H1 (cell line): ENCODE data around the gene PCTP. TPM values are rescaled to one million over a fixed set of nuclear protein-coding genes. Genes with fewer than 3 reads are reported as not detected.

Experiments
- CTCF ChIA-PET: fragments of 300-600 bp; sonication (Branson Sonifier 250); formaldehyde crosslinking; loops from one replicate; lab custom pipeline; 2021; ENCODE audit not compliant: partially characterized antibody; lab: Charles Lee
- POLR2A ChIA-PET: fragments of 300-600 bp; sonication (Branson Sonifier 250); formaldehyde crosslinking; loops from one replicate; lab custom pipeline; 2021; ENCODE audit warnings: inconsistent platforms; ENCODE audit not compliant: partially characterized antibody; lab: Charles Lee
- DNase-seq, 2 experiments: peaks; one replicate each; pipeline versions ENCODE4 v3.0.0 to v3.0.0-alpha.2; 2010 to 2022; ENCODE audit warnings: low spot score in 2 of 2, low read depth in 1 of 2, mixed read lengths in 1 of 2
- FAIRE-seq: peaks from 2 replicates; lab custom pipeline; 2011; peaks lifted over from hg19 to GRCh38; lab: Jason Lieb, UNC
- H2AFZ ChIP-seq: 2 replicates; pipeline ENCODE4 v1.8.1; 2012; ENCODE audit warnings: low read length, inconsistent platforms
- H2AK5ac ChIP-seq: 2 replicates; pipeline ENCODE4 v1.6.1; 2013; ENCODE audit warnings: low read depth, low read length
- H2BK120ac ChIP-seq: replicated peaks from 2 replicates; pipeline ENCODE3; 2013; ENCODE audit warnings: low read depth, low read length, inconsistent platforms
- H2BK12ac ChIP-seq: 2 replicates; pipeline ENCODE4 v1.6.1; 2013; ENCODE audit warnings: low read depth, low read length
- H2BK15ac ChIP-seq: 2 replicates; pipeline ENCODE4 v1.6.1; 2013; ENCODE audit warnings: low read length
- H2BK20ac ChIP-seq: 2 replicates; pipeline ENCODE4 v1.6.1; 2013; ENCODE audit warnings: low read length
- H2BK5ac ChIP-seq: 2 replicates; pipeline ENCODE4 v1.6.1; 2013; ENCODE audit warnings: low read depth, low read length
- H3K14ac ChIP-seq: 2 replicates; pipeline ENCODE4 v1.6.1; 2013; ENCODE audit warnings: inconsistent platforms; ENCODE audit not compliant: insufficient read length
- H3K18ac ChIP-seq: 2 replicates; pipeline ENCODE4 v1.6.1; 2013; ENCODE audit warnings: low read length; ENCODE audit errors: extremely low read depth
- H3K23ac ChIP-seq: 2 replicates; pipeline ENCODE4 v1.6.1; 2013; ENCODE audit warnings: inconsistent platforms; ENCODE audit not compliant: insufficient read length
- H3K23me2 ChIP-seq: 2 replicates; pipeline ENCODE4 v1.6.1; 2013; ENCODE audit warnings: low read depth, low read length
- H3K27ac ChIP-seq: 2 replicates; pipeline ENCODE4 v1.6.1; 2011; ENCODE audit warnings: low read depth, low read length, inconsistent platforms
- H3K27me3 ChIP-seq, 4 experiments: replicated peaks in 1 of 4; 1 replicate in 1 of 4; 2 replicates in 3 of 4; pipeline versions ENCODE4 v1.6.1 to v1.8.1; 2011 to 2013; ENCODE audit warnings: low read length in 3 of 4, mild to moderate bottlenecking in 3 of 4, inconsistent platforms in 2 of 4, mixed read lengths in 2 of 4, moderate library complexity in 1 of 4; ENCODE audit not compliant: control insufficient read depth in 3 of 4, insufficient read depth in 3 of 4; ENCODE audit errors: extremely low read depth in 1 of 4
- H3K36me3 ChIP-seq, 4 experiments: 2 replicates each; pipeline versions ENCODE4 v1.6.1 to v1.8.1; 2011 to 2013; ENCODE audit warnings: mild to moderate bottlenecking in 4 of 4, low read length in 3 of 4, moderate library complexity in 2 of 4, control low read depth in 1 of 4, inconsistent platforms in 1 of 4; ENCODE audit not compliant: insufficient read depth in 4 of 4, control insufficient read depth in 2 of 4
- H3K4ac ChIP-seq: replicated peaks from 2 replicates; pipeline ENCODE3; 2013; ENCODE audit warnings: low read length, low read depth, mixed read lengths, inconsistent platforms; ENCODE audit not compliant: insufficient read length
- H3K4me1 ChIP-seq, 4 experiments: replicated peaks in 1 of 4; 1 replicate in 1 of 4; 2 replicates in 3 of 4; pipeline versions ENCODE4 v1.6.1 to v1.8.1; 2011 to 2013; ENCODE audit warnings: low read length in 3 of 4, inconsistent platforms in 2 of 4, mixed read lengths in 1 of 4; ENCODE audit not compliant: insufficient read depth in 4 of 4, control insufficient read depth in 3 of 4
- H3K4me2 ChIP-seq, 2 experiments: 2 replicates each; pipeline versions ENCODE4 v1.6.1 to v1.8.1; 2011 to 2013; ENCODE audit warnings: low read depth in 2 of 2, low read length in 2 of 2, control low read depth in 1 of 2, inconsistent platforms in 1 of 2, mild to moderate bottlenecking in 1 of 2; ENCODE audit not compliant: insufficient read depth in 1 of 2
- H3K4me3 ChIP-seq, 4 experiments: fragments of 200-600, 300-600 bp in 1 of 4; sonication (generic), shearing (Covaris generic), sonication (Bioruptor Twin) in 1 of 4; 2 replicates each; pipeline versions ENCODE4 v1.5.1 to v1.8.1; 2011 to 2016; ENCODE audit warnings: low read length in 4 of 4, low read depth in 3 of 4, control low read depth in 2 of 4, inconsistent platforms in 2 of 4, mild to moderate bottlenecking in 2 of 4, mixed read lengths in 1 of 4, moderate library complexity in 1 of 4; ENCODE audit not compliant: insufficient read depth in 2 of 4; ENCODE audit errors: extremely low read depth in 1 of 4
- H3K56ac ChIP-seq: replicated peaks from 2 replicates; pipeline ENCODE3; 2013; ENCODE audit warnings: low read depth, mild to moderate bottlenecking, mixed read lengths, low read length, inconsistent platforms; ENCODE audit not compliant: insufficient read length
- H3K79me1 ChIP-seq: 2 replicates; pipeline ENCODE4 v1.6.1; 2013; ENCODE audit warnings: low read depth, low read length, control low read depth
- H3K79me2 ChIP-seq, 2 experiments: 2 replicates each; pipeline versions ENCODE4 v1.6.1 to v1.8.1; 2012 to 2013; ENCODE audit warnings: low read length in 2 of 2, mild to moderate bottlenecking in 2 of 2, inconsistent platforms in 1 of 2; ENCODE audit not compliant: insufficient read depth in 2 of 2, control insufficient read depth in 1 of 2
- H3K9ac ChIP-seq, 4 experiments: replicated peaks in 1 of 4; 1 replicate in 1 of 4; 2 replicates in 3 of 4; pipeline versions ENCODE4 v1.6.1 to v1.8.1; 2011 to 2013; ENCODE audit warnings: low read depth in 3 of 4, low read length in 3 of 4, control low read depth in 2 of 4, mild to moderate bottlenecking in 2 of 4, moderate library complexity in 2 of 4, inconsistent platforms in 1 of 4; ENCODE audit errors: extremely low read depth in 1 of 4
- H3K9me3 ChIP-seq, 2 experiments: 2 replicates each; pipeline versions ENCODE4 v1.6.1 to v1.8.1; 2012 to 2013; ENCODE audit warnings: mild to moderate bottlenecking in 2 of 2, moderate library complexity in 2 of 2, control low read depth in 1 of 2, inconsistent platforms in 1 of 2, low read depth in 1 of 2, low read length in 1 of 2, mixed read lengths in 1 of 2; ENCODE audit not compliant: insufficient read depth in 2 of 2
- H4K20me1 ChIP-seq, 2 experiments: replicated peaks in 1 of 2; 2 replicates each; pipeline versions ENCODE3 to v1.8.1; 2011 to 2013; ENCODE audit warnings: inconsistent platforms in 2 of 2, low read length in 2 of 2, mild to moderate bottlenecking in 1 of 2; ENCODE audit not compliant: insufficient read depth in 2 of 2, control insufficient read depth in 1 of 2
- H4K5ac ChIP-seq: 2 replicates; pipeline ENCODE4 v1.6.1; 2013; ENCODE audit warnings: low read length, low read depth, mixed read lengths, inconsistent platforms; ENCODE audit not compliant: insufficient read length
- H4K8ac ChIP-seq: 2 replicates; pipeline ENCODE4 v1.8.0; 2013; ENCODE audit warnings: mild to moderate bottlenecking, moderate library complexity, low read length, inconsistent platforms; ENCODE audit not compliant: insufficient read depth; ENCODE audit errors: extremely low read depth
- H4K91ac ChIP-seq: replicated peaks from 2 replicates; pipeline ENCODE3; 2013; ENCODE audit warnings: low read length, mixed read lengths, inconsistent platforms; ENCODE audit not compliant: insufficient read length
- BACH1 ChIP-seq: IDR thresholded peaks from 2 replicates; pipeline ENCODE4 v1.6.1; 2012; ENCODE audit warnings: low read length, improper control_type of control experiment
- CBX8 ChIP-seq: fragments of 300-800, 300-1000 bp; sonication (generic); IDR thresholded peaks from 2 replicates; pipeline ENCODE4 v1.7.1; 2016; ENCODE audit warnings: low read depth, low read length, borderline replicate concordance
- JUN ChIP-seq: IDR thresholded peaks from 2 replicates; pipeline ENCODE4 v1.6.1; 2011; ENCODE audit warnings: low read depth, mild to moderate bottlenecking, improper control_type of control experiment, low read length
- KDM1A ChIP-seq: fragments of 200-600, 300-600 bp; sonication (generic); IDR thresholded peaks from 2 replicates; pipeline ENCODE4 v1.7.1; 2016; ENCODE audit warnings: mild to moderate bottlenecking, low read length, borderline replicate concordance
- KDM5A ChIP-seq: fragments of 200-600 bp; IDR thresholded peaks from 2 replicates; pipeline ENCODE4 v1.7.1; 2012; ENCODE audit warnings: mild to moderate bottlenecking, low read length, inconsistent platforms, mixed read lengths
- MAFK ChIP-seq: IDR thresholded peaks from 2 replicates; pipeline ENCODE4 v1.6.1; 2012; ENCODE audit warnings: low read depth, mild to moderate bottlenecking, improper control_type of control experiment, low read length
- RAD21 ChIP-seq, 2 experiments: IDR thresholded peaks in 1 of 2; conservative IDR thresholded peaks in 1 of 2; 2 replicates each; pipeline ENCODE4 v1.6.1; 2011; ENCODE audit warnings: low read depth in 2 of 2, low read length in 2 of 2, improper control_type of control experiment in 1 of 2, inconsistent platforms in 1 of 2, mild to moderate bottlenecking in 1 of 2, moderate library complexity in 1 of 2
- RNF2 ChIP-seq: fragments of 200-900, 300-1000 bp; sonication (generic); IDR thresholded peaks from 2 replicates; pipeline ENCODE4 v1.7.1; 2016; ENCODE audit warnings: borderline replicate concordance, low read depth, mild to moderate bottlenecking, antibody characterized with exemption, low read length; ENCODE audit not compliant: poor library complexity, severe bottlenecking; ENCODE audit errors: missing control alignments
- TBP ChIP-seq: IDR thresholded peaks from 2 replicates; pipeline ENCODE4 v1.6.1; 2011; ENCODE audit warnings: low read depth, low read length, improper control_type of control experiment
- WGBS, 2 experiments: shearing (Covaris generic) in 1 of 2; methylation state at CpG; one replicate each; pipeline versions ENCODE4 v1.1.6 to v1.1.7; 2013 to 2015; ENCODE audit warnings: low lambda C conversion rate in 2 of 2, mixed read lengths in 2 of 2, inconsistent platforms in 1 of 2, low coverage in 1 of 2, missing lambda C conversion rate in 1 of 2; ENCODE audit not compliant: insufficient replicate concordance in 2 of 2, insufficient coverage in 1 of 2, insufficient read length in 1 of 2; ENCODE audit errors: extremely low coverage in 1 of 2, missing lambda C conversion rate in 1 of 2; 5-methylcytosine and 5-hydroxymethylcytosine counted together
- polyA plus RNA-seq, 7 experiments: library from polyadenylated mRNA; depleted of rRNA in 3 of 7; stranded (reverse) in 5 of 7; unstranded in 2 of 7; fragments of >200 nt in 5 of 7; fragments of 200-250 nt in 2 of 7; gene quantifications; 1 replicate in 5 of 7; 2 replicates in 1 of 7; 4 replicates in 1 of 7; pipeline versions ENCODE4 v1.2.1 to v1.2.3, GENCODE V29; 2011 to 2013; ENCODE audit warnings: missing spikeins in 2 of 7, mixed read lengths in 2 of 7
- total RNA-seq: library from RNA; stranded (reverse); fragmentation: NEBNext Ultra II Directional; extraction: Animal tissue kit (Norgen Biotek cat#: 25700); gene quantifications from 2 replicates; pipeline ENCODE4 v1.2.1, GENCODE V29; 2021
- TF ChIP-seq, protein P1 (sequence below): IDR thresholded peaks from 2 replicates; pipeline ENCODE4 v1.6.1; 2011; ENCODE audit warnings: low read length, improper control_type of control experiment

PCTP gene
- total and polyA plus RNA-seq, 2 of the 8 experiments (the other 6 are each of a cell fraction or from before 2014, with no cell fraction given), result 14.1 to 14.6 TPM

DNA sequence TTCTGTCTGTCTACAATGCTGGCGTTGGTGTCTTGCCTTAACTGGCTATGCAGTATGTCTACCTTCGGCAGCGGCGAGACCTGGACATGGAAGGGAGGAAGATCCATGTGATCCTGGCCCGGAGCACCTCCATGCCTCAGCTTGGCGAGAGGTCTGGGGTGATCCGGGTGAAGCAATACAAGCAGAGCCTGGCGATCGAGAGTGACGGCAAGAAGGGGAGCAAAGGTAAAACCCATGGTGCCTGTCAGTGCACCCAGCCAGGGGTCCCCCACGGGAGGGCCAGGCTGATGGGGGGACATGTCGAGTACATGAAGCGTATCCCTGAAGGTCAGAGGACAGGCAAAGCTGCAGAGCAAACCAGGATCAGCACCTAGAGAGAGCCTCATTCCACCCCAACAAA is 22.8 kb downstream of the PCTP start:
- H3K4me3 ChIP-seq, result no peak overlapping the region
- H3K79me1 ChIP-seq, result no peaks in the 10 kb centered on the region
- ChIA-PET CTCF (interaction anchor here (0.8 to 9.2 kb wide), 12 partner anchors 9 to 818 kb away, joined by 3 to 169 read pairs (median 5); partner anchors contain the start of gene PCTP), POLR2A (no interaction called here)
- no peak overlapping the region for H2BK120ac ChIP-seq
- FAIRE-seq (no peak), DNase-seq (no peak)
- H3K23ac ChIP-seq, result no peak overlapping the region
- no peak overlapping the region for H3K4me2 ChIP-seq
- no peak overlapping the region for H3K18ac ChIP-seq
- H3K27ac ChIP-seq, result no peak overlapping the region
- no peak overlapping the region for H4K91ac ChIP-seq
- no peak overlapping the region for H3K4ac ChIP-seq
- H4K20me1 ChIP-seq, result no peaks in the 10 kb centered on the region
- no peak for TF ChIP-seq RNF2
- TF ChIP-seq TBP, result no peak
- no peak for TF ChIP-seq KDM5A
- no peak for TF ChIP-seq KDM1A
- TF ChIP-seq, protein P1, sequence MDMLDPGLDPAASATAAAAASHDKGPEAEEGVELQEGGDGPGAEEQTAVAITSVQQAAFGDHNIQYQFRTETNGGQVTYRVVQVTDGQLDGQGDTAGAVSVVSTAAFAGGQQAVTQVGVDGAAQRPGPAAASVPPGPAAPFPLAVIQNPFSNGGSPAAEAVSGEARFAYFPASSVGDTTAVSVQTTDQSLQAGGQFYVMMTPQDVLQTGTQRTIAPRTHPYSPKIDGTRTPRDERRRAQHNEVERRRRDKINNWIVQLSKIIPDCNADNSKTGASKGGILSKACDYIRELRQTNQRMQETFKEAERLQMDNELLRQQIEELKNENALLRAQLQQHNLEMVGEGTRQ, result no peak
- TF ChIP-seq RAD21 (IDR thresholded peaks at IDR 0.05 in 1 of 2, conservative IDR thresholded peaks at IDR 0.05 in 1 of 2; ENCODE audit: low read depth in 2 of 2, low read length in 2 of 2), result no peak
- no peak for TF ChIP-seq BACH1
- no peak for TF ChIP-seq CBX8
- no peak for TF ChIP-seq JUN
- no peak for TF ChIP-seq MAFK
- H2BK15ac ChIP-seq, result no peak overlapping the region
- H3K9me3 ChIP-seq, result no peaks in the 10 kb centered on the region
- no peak overlapping the region for H4K5ac ChIP-seq
- 89% methylated on average over 13 of the region's 13 CpGs; no CpG with 5 or more reads in 1 of the 2 experiments for WGBS, 2 experiments
- no peak overlapping the region for H3K14ac ChIP-seq
- H3K4me1 ChIP-seq, result no peaks in the 10 kb centered on the region
- H3K23me2 ChIP-seq, result no peaks in the 10 kb centered on the region
- no peak overlapping the region for H2AK5ac ChIP-seq
- no peak overlapping the region for H2BK12ac ChIP-seq
- H4K8ac ChIP-seq, result no peak overlapping the region
- no peak overlapping the region for H2BK5ac ChIP-seq
- peaks cover 0 to 3% (median 0%) of the 10 kb centered on the region in 4 experiments; a peak in 5 of 8 replicates for H3K36me3 ChIP-seq
- no peak overlapping the region for H3K9ac ChIP-seq
- no peaks in the 10 kb centered on the region for H3K79me2 ChIP-seq
- H3K56ac ChIP-seq, result no peak overlapping the region
- H2AFZ ChIP-seq, result no peak overlapping the region
- no peak overlapping the region for H2BK20ac ChIP-seq
- no peaks in the 10 kb centered on the region for H3K27me3 ChIP-seq
